ENCODE data around the gene ESPNL. TPM values are rescaled to one million over a fixed set of nuclear protein-coding genes. Genes with fewer than 3 reads are reported as not detected.

The ESPNL gene
- total RNA-seq, 1 donor from 2014 or later, result 0.48 TPM

DNA sequence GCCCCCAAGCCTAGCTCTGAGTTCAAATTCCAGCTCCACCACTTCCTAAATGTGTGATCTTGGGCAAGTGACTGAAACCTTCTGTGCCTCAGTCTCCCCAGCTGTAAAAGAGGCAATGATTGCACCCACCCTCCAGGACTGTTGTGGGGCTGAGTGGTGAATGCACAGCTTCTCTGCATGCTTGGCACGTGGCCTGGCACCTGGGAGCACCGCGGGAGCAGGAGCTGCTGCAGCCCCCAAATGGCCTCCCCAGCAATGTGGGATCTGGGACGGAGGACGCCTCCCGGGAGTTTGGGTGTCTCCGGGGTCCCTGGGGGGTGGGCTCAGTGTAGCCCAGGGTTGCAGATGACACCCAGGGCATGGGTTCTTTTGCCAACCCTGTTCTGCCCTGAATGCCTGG lies 39.9 kb downstream of the ESPNL start:
- no peak for DNase-seq (ENCODE audit: low spot score)

DNA sequence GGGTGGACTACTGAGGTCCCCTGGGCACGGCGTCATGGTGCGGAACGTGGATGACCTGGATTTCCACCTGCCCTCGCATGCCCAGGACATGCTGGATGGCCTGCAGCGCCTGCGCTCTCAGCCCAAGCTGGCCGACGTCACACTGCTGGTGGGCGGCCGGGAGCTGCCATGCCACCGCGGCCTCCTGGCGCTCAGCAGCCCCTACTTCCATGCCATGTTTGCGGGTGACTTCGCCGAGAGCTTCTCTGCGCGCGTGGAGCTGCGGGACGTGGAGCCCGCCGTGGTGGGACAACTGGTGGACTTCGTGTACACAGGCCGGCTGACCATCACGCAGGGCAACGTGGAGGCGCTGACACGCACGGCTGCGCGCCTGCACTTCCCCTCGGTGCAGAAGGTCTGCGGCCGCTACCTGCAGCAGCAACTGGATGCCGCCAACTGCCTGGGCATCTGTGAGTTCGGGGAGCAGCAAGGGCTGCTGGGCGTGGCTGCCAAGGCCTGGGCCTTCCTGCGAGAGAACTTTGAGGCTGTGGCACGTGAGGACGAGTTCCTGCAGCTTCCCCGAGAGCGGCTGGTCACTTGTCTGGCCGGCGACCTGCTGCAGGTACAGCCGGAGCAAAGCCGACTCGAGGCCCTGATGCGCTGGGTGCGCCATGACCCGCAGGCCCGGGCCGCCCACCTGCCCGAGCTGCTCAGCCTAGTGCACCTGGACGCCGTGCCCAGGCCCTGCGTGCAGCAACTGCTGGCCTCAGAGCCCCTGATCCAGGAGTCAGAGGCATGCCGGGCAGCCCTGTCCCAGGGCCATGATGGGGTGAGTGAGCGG lies 40.8 kb downstream of the ESPNL start:
- no peak for DNase-seq (ENCODE audit: low spot score)

DNA sequence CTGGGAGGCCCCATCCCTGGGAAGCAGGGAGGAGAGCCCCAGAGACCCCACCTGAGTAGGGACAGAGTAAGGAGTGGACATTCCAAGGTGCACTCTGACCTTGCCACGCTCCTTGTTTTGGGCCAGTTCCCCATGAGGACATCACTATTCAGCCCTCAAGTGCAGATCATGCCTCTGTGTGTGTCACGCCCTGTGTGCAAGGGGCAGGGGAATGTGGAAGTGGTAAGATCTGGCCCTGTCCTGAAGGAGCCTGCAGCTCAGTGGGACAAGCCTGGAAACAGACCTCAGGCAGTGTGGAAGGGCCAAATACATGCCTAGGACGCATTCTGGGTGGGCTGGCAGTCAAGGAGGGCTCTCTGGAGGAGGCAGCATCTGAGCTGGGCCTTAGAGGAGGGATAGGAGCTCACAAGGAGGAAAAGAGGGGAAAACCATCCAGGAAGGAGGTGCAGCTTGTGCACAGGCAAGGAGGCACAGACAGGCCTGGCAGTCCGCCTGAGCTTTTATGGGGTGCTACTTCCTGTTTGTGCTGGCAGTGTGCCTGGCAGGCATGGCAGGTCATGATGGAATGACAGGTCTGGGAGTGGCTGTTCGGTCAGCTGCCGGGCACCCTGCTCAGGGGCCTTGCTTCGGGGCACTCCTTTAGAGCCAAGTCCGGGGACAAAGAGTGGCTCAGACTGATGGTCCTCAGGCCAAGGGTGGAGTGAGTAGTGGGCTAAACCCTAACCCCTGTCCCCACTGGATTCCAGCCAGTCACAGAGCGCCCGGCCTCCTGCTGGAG lies 41.6 kb downstream of the ESPNL start:
- DNase-seq (ENCODE audit: low spot score), result no peak

DNA sequence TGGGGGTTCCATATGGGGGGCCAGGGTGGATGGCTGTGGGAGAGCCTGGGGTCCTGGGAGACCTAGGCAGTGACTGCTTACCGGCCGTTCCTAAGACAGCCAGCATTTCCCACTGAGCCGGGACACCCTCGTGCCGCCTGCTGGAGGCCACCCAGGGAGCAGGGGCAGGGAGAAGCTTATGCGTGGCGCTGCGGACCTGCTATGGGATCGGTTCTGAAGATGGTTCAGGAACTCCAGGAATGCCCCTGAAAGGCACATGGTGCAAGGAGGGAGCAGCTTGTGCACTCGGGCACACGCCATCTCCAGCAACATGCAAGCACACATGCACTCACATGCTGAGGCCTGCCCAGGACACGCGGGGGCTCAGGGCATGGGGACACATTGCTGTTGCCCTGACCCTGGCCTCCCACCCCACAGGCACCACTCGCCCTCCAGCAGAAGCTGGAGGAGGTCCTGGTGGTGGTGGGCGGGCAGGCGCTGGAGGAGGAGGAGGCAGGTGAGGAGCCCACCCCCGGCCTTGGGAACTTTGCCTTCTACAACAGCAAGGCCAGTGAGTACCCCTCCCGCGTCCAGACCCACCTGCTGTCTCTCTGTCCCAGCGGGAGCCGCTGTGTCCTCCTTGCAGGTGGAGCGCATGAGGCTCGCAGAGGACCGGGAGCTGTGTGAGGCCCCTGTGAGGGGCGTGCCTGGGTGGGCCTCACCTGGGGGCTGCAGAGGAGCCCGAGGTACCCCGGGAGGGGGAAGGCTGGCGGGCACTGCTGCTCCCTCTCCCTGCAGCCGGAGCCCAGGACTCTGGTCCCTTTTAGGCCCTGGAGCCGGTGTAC lies 42.5 kb downstream of the ESPNL start:
- no peak for DNase-seq (ENCODE audit: low spot score)

DNA sequence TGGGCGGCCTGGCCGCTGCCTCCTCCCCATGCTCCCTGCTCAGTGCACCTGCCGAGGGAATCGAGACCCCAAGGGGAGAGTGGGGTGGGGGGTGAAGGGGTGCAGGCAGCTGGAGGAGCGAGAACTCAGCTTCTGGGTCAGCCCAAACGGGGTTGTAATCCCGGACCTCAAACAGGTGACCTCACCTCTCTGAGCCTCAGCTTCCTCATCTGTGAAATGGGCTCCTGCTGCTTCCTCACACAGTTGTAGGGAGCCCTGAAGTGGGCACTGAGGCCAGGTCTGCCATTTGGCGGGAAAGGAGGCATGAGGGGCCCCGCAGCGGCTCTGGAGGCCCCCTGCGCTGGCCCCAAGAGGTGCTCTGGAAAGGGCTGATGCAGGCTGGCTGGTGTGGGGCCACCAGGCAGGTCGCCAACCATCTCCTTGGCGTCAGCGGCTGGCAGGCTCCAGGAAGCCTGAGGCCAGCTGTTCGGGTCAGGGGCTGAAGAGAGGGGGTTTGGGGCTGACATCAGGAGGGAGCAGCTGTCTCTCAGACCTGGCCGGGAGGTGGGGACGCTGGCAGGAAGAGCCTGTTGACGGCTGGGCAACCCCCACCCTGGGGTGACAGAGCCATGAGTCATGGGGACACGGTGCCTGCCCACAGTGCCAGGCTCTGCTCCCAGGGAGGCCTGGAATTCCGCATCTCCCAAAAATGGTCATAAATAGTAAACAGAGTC lies 43.3 kb downstream of the ESPNL start:
- DNase-seq (ENCODE audit: low spot score), result no peak

DNA sequence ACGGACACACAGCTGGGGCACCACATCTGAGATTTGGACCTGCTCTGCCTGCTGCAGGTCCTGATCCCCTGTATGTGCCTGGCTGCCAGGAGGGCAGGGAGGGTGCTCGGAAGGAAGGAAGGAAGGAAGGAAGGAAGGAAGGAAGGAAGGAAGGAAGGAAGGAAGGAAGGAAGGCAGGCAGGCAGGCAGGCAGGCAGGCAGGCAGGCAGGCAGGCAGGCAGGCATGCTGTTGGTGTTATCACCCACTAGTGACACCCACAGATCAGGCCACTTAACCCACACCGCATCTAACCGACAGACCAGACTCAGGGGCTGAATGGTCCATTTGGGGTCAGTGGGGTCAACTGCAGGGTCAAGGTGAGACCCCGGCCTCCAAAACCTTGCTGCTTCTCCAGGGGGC lies 44.1 kb downstream of the ESPNL start:
- no peak for DNase-seq (ENCODE audit: low spot score)

DNA sequence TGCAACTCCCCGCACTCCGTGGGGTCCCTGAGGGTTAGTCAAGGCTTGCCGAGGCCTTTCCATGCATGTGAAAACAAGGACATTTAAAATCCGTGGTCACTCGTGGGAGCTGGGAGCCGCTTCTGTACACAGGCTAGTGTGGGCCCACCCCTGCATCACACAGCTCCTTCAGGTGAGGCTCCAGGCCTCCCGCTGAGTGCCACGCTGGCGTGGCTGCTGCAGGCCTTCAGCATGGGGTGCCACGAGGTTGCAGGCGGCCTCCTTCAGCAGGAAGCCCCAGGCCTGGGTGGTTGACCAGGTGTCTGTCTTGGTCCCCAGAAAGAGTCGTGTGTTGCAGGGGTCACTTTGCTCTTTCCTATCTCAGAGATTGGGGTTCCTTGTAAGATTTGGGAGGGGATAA lies 44.9 kb downstream of the ESPNL start:
- DNase-seq (ENCODE audit: low spot score), result no peak

DNA sequence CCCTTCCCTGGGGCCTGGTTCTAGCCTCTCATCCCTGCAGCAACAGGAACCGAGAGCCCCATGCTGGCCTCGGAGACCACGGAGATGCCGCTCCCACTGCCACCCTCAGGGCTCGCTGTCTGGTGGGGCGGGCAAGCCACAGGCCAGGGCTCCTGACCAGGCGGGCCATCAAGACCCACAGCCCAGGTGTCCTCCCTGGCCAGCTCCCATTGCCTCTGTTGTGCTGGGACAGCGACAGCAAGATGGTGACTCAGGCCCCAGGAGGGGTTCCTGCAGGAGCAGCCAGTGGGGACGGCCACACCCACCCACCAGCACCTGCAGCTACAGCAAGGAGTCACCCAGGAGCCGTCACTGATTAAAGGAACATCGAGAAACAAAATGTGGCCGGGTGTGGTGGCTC lies 45.7 kb downstream of the ESPNL start:
- no peak for DNase-seq (ENCODE audit: low spot score)

DNA sequence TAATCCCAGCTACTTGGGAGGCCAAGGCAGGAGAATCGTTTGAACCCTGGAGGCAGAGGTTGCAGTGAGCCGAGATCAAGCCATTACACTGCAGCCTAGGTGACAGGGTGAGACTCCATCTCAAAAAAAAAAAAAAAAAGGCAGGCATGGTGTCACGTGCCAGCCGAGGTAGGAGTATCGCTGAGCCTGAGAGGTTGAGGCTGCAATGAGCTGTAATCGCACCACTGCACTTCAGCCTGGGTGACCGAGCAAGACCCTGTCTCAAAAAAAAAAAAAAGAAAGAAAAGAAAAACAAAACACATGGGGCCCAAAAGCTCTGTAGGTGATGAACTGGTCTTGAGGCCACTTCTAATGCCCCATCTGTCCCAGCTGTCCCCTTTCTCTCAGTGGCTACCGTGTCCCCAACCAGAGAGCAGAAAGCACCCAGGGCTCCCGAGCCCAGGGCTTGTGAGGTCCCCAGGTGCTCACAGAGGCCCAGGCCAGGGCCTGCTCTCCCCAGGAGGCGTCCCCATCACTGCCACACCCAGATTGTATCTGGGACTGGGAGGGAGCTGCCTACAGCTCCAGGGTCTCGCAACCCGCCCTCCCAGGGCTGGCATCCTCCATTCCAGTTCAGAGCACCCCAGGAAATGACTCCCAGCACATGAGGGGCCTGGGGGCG lies 46.9 kb downstream of the ESPNL start:
- no peak for DNase-seq (ENCODE audit: low spot score)

DNA sequence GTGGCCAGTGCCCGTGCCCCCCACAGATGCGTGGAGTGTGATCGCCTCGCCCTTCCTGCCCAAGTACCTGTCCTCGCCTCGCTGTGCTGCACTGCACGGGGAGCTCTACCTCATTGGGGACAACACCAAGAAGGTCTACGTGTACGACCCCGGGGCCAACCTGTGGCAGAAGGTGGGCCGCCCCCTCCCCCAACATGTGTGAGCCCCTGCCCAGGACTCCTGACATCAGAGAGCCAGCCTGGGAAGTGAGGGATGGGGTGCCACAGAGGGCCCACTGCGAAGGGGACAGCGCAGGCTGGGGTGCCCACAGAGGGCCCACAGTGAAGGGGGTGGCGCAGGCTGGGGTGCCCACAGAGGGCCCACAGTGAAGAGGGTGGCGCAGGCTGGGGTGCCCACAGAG lies 48.8 kb downstream of the ESPNL start:
- no peak for DNase-seq (ENCODE audit: low spot score)

DNA sequence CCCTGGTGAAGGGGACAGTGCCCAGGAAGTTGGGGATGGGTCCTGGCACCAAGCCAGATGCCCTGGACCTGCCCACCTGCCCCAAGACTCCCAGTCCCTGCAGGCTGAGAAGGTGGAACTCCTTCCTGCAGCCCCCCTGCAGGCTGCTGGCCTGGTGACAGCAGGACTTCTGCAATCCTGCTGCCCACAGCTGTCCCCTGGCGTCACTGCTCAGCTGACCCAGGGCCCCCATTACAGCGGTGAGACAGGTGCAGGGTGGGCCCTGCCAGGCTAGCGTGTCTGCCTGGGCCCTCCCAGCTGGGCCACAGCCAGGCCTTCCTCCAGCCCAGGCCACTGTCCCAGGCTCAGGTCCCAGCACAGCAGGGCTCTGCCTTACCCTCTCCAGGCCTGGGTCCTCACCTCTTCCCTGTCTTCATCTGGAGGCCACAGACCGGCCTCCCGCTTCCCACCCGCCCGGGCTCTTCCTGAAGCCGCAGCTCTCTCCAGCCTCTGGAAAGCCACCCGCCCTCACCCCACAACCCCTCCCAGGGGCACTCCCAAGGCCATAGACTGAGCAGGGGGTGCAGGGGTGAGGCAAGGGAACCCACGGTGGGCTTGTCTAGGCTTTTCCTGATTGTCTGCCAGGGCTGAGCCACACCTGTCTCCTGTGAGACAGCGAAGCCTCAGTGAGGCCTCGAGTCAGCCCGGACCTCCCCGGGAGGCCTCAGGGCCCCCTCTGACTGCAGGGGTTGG lies 49.9 kb downstream of the ESPNL start:
- DNase-seq (ENCODE audit: low spot score), result no peak

DNA sequence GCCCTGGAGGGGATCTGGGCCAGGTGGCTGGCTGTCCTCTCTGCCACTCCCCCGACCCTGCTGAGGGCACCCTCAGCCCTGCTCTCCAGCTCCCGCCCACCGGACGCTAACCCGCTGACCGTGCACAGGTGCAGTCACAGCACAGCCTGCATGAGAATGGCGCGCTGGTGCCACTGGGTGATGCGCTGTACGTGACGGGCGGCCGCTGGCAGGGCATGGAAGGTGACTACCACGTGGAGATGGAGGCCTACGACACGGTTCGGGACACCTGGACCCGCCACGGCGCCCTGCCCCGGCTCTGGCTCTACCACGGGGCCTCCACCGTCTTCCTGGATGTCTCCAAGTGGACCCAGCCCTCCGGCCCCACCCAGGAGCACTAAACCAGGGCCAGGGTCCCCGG lies 50.5 kb downstream of the ESPNL start:
- DNase-seq (ENCODE audit: low spot score), result no peak

DNA sequence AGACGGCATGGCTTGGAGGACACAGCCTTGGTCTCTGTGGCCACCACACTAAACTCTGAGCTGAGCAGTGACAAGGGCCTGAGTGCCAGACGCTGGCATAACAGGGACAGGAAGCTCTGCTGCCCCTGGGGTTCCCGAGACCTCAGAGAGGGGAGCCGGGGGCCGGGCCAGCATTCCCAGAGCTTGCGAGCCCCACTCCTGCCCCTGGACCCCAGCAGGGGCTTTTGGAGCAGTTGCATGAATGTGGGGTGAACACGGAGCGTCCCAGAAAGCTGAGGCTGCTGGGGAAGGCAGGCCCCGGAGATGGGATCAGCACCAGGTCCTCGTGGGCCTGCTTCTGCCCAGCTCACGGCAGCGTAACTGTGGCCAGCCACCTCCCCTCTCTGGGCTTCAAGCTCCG lies 51.1 kb downstream of the ESPNL start:
- no peak for DNase-seq (ENCODE audit: low spot score)

DNA sequence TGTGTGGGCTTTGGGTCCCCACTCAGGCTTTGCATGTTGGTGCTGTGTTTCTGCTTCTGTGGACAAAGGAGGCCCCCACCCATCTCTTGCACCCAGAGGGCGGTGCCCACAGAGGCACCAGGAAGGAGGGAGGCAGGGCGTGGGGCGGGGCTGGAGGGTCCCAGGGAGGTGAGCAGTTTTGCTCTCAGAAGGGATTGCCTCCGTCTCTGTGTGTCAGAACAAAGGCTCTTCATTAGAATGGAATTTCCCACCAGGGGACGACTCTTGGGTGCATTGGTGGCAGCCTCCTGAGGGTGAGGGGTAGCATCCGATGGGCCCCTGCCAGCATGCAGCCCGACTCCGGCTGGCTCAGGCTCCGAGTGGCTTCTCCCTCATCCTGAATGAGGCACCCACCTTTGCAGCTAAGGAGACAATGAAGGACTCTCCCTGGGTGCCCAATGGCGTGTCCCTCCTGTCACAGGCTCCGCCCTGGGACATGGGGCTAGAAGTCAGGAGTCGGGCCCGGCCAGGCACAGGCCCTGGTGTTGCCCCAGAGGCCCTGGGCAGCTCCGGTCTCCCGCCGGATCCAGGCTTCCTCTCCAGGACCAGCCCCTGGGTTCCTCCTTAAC lies 51.6 kb downstream of the ESPNL start:
- DNase-seq (ENCODE audit: low spot score), result no peak

DNA sequence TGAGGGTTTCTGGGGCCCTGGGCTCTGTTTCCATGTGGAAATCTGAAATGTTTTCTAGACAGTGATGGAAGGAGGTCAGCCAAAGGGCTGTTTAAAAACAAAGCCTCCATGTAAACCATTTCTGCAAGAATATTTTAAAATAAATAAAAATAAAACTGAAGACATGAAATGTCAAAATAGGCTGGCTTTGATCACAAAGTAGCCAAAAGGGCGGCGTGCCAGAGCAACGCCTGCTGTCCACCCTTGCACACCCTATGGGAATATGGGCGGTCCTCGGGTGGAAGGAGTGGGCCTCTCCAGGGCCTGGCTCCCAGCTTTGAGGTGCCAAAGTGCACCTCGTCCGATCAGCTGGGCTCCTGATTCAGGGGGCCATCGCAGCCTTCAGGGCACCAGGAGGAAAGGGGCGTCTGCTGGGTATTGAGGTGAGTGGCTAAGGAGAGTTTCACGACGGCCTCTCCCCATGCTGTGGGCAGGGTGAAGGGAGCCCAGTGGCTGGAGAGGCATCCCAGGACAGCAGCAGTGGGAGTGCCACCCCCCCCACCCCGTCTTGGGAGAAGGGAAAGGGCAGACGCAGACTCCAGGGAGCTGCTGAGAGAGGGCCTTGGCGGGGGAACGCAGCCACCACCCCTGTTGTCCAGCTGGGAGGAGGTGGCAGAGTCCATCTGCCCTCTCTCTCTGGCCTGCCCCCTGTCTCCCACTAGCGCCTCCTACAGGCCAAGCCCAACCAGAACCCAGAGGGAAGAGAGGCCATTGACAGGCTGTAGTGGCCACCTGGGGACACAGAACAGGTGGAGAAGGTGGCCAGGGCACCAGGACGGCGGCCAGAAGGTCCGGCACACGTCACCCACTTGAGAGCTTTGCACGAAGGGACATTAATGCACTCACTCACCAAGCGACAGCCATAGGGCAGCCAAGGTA lies 52.9 kb downstream of the ESPNL start:
- DNase-seq (ENCODE audit: low spot score), result no peak

DNA sequence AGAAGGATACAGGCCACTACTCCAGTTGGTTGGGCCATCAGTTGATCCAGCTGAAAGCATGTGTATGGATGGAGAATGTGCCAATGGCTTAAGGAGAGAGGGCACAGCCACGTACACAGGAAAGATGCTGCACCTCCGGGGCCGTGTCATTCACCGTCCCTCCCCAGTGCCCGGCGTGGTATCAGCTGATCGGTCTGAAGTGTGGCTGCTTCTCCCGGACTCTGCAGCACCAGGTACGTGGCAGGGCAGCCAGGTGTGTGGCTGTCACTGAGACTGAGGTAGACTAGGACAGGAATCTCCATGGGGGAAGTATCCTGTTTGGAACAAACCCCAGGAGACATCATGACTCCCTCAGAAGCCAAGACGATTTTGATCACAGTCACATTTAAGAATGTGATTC lies 54.4 kb downstream of the ESPNL start:
- no peak for DNase-seq (ENCODE audit: low spot score)

DNA sequence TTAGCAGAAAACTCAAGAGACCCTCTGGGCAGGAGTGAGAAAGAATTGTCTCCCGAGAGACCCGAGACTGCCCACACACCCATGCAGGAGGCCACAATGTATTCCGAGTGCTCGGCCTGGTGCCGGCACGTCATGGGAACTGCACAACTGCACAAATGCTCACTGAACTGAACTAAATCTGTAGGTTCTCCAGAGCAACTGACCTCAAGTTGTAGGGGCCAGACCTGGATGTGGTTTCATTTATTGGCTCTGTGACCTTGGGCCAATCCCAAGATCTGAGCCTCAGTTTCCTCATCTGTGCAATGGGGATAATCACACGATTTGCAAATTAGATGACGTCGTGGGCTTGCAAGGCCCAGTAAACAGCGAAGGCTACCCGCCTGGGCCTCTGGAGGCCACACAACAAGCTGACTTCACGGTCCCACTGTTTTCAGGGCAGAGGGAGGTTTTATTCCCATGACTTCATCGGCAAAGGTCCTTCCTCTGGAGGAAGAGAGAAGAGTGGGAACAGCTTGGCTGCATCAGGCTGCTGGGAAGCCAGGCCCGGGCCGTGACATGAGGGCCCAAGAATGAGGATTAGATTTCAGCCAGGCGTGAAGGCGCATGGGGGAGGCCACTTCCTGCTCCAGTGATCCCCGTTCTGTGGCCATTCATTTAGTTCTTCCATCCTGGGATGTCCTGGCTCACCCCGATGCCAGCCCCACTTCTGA lies 55.1 kb downstream of the ESPNL start:
- no peak for DNase-seq (ENCODE audit: low spot score)

Data from mesenteric fat pad (tissue), 1 donor.